Measurements from ENCODE around the gene URB2.
"Not testable (repeated sequence)": the region's sequence is repeated elsewhere in the genome, so short reads cannot be mapped to it uniquely, and the experiment has no call there.

Gene URB2

DNA sequence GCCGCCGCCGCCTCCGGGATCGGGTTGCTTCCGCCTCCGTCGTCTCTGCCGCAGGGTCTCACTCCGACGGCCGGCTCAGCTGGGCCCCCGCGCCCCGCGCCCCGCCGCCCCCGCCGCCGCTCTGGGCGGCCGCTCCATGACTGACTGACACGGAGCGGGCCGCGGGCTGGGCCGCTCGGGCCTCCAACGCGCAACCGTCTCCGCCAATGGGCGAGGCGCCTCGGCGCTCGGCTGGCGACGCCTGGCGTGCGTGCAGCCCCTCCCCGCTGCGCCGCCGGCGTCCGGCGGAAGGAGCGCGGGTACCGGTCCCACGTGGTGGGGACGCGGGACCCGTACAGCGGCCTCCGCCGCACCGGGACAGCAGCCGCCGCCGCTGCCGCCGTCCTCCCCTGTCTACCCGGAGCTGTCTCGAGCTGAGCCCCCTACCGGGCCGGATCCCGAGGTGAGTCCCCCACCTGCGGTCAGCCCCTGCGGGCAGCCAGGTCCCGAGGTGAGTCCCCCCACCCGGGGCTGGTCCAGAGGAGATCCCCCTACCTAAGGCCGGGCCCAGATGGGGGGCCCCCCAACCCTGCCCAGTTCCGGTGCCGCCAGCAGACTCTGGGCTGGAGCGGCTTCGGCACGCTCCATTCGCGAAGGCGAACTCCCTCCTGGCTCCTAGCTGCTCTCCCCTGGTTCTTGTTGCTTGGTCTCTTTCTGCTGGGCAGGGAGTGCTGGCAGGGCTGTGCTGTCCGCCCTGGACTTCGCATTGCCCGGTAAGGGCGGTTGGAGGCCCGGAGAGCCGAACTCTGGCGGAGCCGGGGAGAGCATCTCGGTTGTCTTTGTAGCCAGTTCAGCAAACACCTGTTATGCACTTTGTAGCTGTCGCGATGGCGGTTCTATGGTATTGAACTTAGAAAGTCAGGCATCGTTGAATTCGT is at the start of gene URB2, which contains the start of gene TAF5L:
Gene URB2 (plus strand): TSS at position 333 of the 917 bp plus-strand sequence. CDS start 1,387 bp downstream, outside the sequence.
Gene TAF5L (minus strand): TSS at position 208 of the 917 bp plus-strand sequence. CDS start 11,640 bp downstream, outside the sequence.
- peak; percentile 96 to 99 for DNase-seq (ENCODE audit: low read depth in 1 of 2, low spot score in 1 of 2)
- in situ Hi-C loops (cut with HindIII; ENCODE audit: low pct_unique_long_range_greater_than_20kb, low sequenced_read_pairs), result no loop called here
- TF ChIP-seq JUND (IDR thresholded peaks at IDR 0.05; ENCODE audit: low read depth), result no peak

DNA sequence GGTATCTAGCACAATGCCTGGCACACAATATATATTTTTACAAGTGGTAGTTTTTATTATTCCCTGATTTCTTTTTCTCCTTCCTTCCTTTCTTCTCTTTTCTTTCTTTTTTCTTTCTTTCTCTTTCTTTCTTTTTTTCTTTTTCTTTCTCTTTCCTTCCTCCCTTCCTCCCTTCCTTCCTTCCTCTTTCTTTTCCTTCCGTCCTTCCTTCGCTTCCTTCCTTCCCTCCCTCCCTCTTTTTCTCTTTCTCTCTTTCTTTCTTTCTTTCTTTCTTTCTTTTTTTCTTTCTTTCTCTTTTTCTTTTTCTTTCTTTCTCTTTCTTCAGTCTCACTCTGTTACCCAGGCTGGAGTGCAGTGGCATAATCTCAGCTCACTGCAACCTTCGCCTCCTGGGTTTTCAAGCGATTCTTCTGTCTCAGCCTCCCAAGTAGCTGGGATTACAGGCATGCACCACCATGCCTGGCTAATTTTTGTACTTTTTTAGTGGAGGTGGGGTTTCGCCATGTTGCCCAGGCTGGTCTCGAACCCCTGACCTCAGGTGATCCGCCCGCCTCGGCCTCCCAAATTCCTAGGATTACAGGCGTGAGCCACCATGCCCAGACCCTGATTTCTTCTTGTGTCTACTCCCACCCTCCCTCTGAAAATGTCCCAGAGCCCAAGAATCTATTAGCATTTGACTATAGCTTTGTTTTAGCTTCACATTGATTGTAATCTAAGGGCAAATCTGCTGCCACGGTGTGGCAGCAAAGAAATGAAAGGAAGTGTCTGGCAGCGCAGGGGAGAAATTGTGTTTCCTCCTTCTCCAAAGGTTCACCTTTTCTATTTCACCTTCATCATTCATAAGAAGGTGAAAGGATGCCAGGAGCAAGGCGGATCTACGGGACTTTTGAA is 47.6 kb upstream of the URB2 start:
- in situ Hi-C loops (cut with HindIII; ENCODE audit: low pct_unique_long_range_greater_than_20kb, low sequenced_read_pairs), result no loop called here

DNA sequence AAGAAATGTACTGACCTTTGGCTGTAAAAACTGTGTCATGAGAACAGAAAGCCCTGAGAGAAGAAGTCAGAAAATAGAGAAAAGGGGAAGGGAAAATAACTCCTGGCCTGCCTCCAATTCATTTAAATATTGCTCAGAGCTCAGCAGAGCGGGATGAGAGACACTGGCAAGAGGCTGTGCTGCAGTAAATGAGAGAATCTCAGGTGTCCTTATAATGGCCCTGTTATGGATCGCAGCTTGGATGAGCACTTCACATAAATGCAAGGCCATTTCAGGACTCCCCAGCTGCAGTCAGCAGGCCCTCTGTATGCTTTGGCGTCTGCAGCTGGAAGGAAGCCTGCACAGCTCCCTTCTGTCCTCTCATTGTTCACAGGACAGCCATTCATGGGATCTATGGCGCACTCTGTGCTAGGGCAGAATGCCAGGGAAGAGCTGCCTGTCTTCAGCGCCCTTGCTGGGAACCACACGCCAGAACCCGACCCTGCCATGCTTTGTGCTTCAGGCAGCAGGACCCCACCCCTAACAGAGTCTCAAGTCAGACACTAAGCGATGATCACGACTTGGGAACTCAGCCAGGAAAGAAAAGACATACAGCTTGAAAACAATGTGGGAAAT is 46.9 kb upstream of the URB2 start:
- in situ Hi-C loops (cut with HindIII; ENCODE audit: low pct_unique_long_range_greater_than_20kb, low sequenced_read_pairs), result no loop called here
- no peak for DNase-seq (ENCODE audit: low read depth in 1 of 2, low spot score in 1 of 2)
- no peak for TF ChIP-seq JUND (IDR thresholded peaks at IDR 0.05; ENCODE audit: low read depth)

More for the DNA sequence above, 47.6 kb upstream of the URB2 start:
- no peak for DNase-seq (ENCODE audit: low read depth in 1 of 2, low spot score in 1 of 2)
- no peak for TF ChIP-seq JUND (IDR thresholded peaks at IDR 0.05; ENCODE audit: low read depth)

DNA sequence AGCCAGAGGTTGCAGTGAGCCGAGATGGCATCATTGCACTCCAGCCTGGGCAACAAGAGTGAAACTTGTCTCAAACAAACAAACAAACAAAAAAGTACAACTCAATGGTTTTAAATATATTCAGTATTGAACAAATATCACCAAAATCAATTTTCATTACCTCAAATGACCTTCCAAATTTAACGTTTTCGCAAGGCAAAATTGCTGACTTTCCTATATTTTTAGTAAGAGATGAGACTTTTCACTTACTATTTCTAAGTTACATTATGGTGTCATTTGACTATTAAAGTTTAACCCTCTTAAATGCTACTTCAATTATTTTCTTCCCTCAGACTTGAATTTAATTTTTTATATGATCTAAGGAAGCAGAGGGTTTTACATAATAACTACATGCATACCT is 44.6 kb upstream of the URB2 start:
- in situ Hi-C loops (cut with HindIII; ENCODE audit: low pct_unique_long_range_greater_than_20kb, low sequenced_read_pairs), result no loop called here
- no peak for TF ChIP-seq JUND (IDR thresholded peaks at IDR 0.05; ENCODE audit: low read depth)
- DNase-seq (ENCODE audit: low read depth in 1 of 2, low spot score in 1 of 2), result no peak

DNA sequence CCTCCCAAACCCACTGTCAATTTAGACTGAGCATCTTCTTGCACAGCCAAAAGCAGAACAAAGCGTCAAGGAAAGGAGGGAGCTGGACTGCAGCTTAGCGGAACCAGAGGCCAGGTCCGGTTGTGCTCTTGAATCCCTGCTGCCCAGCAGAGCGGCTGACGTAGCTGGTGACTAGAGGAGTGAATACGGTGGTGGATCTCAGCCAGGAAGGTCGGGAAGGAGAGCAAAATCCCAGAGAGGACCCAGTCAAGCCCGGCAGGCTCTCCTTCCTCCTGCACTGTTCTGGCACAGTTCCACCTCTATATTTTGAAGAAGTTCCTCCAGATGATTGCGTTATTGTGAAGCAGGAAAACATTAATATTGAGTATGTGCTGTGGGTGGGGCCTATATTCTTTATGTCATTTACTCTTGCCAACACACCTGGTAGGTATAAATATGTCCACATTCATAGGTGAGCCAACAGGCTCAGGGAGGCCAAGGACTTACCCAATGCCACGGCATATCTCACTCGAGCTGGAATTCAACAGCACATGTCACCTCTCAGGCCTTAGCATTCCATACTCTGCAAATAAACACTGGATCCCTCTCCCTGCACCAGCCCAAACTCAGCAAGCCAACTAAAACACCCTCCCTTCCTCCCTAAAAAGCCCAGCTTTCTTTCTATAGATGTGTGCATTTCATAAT is 43.9 kb upstream of the URB2 start:
- TF ChIP-seq JUND (IDR thresholded peaks at IDR 0.05; ENCODE audit: low read depth), result no peak
- peak in 1 of 2 experiments; percentile 68 for DNase-seq (ENCODE audit: low read depth in 1 of 2, low spot score in 1 of 2)
- in situ Hi-C loops (cut with HindIII; ENCODE audit: low pct_unique_long_range_greater_than_20kb, low sequenced_read_pairs), result no loop called here

DNA sequence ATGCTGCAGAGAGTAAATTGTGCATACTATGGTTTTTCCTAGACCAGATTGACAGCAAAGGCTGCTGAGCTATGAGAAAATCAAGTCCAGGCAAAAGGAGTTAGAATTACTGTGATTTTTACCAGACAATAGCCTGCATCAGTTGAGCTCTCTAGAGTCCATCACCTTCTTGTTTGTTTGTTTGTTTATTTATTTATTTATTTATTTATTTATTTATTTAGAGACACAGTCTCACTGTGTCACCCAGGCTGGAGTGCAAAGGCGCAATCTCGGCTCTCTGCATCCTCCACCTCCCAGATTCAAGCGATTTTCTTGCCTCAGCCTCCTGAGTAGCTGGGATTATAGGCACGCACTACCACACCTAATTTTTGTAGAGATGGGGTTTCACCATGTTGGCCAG is 43.3 kb upstream of the URB2 start:
- DNase-seq (ENCODE audit: low read depth in 1 of 2, low spot score in 1 of 2), result no peak
- in situ Hi-C loops (cut with HindIII; ENCODE audit: low pct_unique_long_range_greater_than_20kb, low sequenced_read_pairs), result no loop called here
- no peak for TF ChIP-seq JUND (IDR thresholded peaks at IDR 0.05; ENCODE audit: low read depth)

DNA sequence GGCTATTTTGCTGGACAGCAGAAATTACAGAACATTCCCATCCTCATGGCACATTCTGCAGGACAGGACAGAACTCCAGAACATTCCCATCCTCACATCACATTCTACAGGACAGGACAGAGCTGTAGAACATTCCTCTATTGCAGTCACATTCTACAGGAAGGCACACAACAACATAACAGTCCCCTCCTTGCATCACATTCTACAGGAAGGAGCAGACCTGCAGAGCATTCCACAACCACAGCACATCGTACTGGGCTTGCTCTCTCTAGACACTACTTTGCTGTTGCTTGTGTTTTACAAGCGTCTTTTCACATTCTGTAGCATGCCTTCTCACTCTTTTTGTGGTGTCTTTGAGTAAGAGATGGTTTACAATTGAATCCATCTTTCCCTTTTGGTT is 40.7 kb upstream of the URB2 start:
- TF ChIP-seq JUND (IDR thresholded peaks at IDR 0.05; ENCODE audit: low read depth), result no peak
- peak in 1 of 2 experiments; percentile 11 for DNase-seq (ENCODE audit: low read depth in 1 of 2, low spot score in 1 of 2)
- in situ Hi-C loops (cut with HindIII; ENCODE audit: low pct_unique_long_range_greater_than_20kb, low sequenced_read_pairs), result no loop called here

DNA sequence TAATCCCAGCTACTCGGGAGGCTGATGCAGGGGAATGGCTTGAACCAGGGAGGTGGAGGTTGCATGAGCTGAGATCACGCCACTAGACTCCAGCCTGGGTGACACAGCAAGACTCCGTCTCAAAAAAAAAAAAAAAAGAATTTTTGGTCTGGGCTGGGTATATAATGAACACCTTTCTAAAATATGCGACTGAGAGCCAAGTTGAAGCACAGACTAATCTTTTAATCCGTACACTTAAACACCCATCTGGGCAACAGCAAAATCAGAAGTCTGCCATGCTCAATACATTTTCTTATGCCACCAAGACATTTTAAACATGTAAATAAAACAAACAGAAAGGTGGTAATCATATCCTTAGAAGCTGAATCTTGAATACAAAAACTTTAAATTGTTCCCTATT is 35.9 kb upstream of the URB2 start:
- DNase-seq (ENCODE audit: low read depth in 1 of 2, low spot score in 1 of 2), result no peak
- in situ Hi-C loops (cut with HindIII; ENCODE audit: low pct_unique_long_range_greater_than_20kb, low sequenced_read_pairs), result no loop called here
- TF ChIP-seq JUND (IDR thresholded peaks at IDR 0.05; ENCODE audit: low read depth), result no peak

DNA sequence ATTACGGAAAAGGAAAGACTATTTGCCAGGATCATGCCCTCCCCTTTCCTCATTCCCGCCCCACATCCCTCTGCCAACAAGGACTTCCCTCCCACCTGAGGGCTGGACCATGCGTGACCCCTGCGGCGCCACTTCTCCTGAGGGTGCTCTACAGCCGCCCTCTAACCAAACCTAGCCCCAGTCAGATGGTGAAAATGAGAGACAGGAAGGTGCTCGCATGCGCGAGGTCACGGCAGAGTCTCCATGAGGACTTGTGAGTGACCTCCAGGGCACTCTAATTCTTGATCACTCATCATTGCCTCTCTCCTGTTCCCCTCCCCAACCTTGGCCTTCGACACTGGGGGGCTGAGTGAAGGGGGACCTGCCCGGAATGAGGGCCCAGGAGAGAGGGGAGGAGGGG is 32.2 kb upstream of the URB2 start:
- TF ChIP-seq JUND (IDR thresholded peaks at IDR 0.05; ENCODE audit: low read depth), result no peak
- no peak for DNase-seq (ENCODE audit: low read depth in 1 of 2, low spot score in 1 of 2)
- in situ Hi-C loops (cut with HindIII; ENCODE audit: low pct_unique_long_range_greater_than_20kb, low sequenced_read_pairs), result no loop called here

DNA sequence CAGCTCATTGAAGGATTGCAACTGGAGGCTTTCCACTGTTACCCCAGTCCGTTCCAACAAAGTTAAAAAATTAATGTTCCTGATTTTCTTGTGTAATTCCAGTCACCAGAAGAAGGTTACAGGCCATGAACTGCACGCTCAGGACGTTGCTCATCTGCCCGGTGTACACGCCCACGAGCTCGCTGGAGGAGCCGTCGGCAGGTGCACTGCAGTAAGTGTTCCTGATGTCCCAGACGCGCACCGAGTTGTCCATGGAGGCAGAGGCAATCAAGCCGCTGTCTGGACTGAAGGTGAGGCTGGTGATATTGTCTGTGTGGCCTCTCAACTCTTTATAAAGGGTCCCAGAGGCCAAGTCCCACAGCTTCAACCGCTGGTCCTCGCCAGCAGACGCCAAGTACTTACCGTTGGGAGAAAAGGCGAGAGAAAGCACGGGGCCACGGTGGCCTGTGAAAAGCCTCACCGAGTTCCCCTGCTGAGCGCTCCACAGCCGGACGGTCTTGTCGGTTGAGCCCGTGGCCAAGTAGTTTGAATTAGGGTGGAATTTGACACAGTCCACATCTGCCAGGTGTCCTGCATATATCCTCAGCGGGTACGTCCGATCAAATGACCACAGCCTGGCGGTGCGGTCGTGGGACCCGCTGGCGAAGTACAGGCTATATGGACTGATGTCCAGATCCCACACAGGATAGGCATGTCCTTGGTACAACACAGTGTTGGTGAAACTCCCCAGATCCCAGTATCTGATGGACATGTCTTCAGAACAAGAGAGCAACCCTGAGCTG is 31.6 kb upstream of the URB2 start:
- no peak for DNase-seq (ENCODE audit: low read depth in 1 of 2, low spot score in 1 of 2)
- in situ Hi-C loops (cut with HindIII; ENCODE audit: low pct_unique_long_range_greater_than_20kb, low sequenced_read_pairs), result no loop called here

DNA sequence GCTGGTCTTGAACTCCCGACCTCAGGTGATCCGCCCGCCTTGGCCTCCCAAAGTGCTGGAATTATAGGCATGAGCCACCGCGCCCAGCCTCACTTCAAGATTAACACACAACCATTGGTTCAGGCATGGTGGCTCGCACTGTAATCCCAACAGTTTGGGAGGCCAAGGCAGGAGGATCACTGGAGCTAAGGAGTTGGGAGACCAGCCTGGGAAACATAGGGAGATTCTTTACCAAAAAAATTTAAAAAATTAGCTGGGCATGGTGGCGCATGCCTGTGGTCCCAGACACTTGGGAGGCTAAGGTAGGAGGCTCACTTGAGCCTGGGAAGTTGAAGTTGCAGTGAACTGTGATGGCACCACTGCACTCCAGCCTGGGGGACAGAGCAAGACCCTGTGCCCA is 30.2 kb upstream of the URB2 start:
- DNase-seq (ENCODE audit: low read depth in 1 of 2, low spot score in 1 of 2); in situ Hi-C loops (cut with HindIII; ENCODE audit: low pct_unique_long_range_greater_than_20kb, low sequenced_read_pairs): not testable (repeated sequence)

More for the DNA sequence above, 31.6 kb upstream of the URB2 start:
- no peak for TF ChIP-seq JUND (IDR thresholded peaks at IDR 0.05; ENCODE audit: low read depth)
